Activated CD8-positive, alpha-beta memory T cell treated with anti-CD3 and anti-CD28 coated beads, Interleukin-2, amount 50 U/mL, for 1 hour (primary cell): ENCODE measurements around the gene TSPAN15.

Source experiments
- DNase-seq: peaks from one replicate; pipeline ENCODE4 v3.0.0-alpha.2; 2020; ENCODE audit errors: extremely low read depth

Gene TSPAN15

GRCh38 chr10:69417542-69417941, 33.7 kb upstream of the TSPAN15 start:
- no peak for DNase-seq

GRCh38 chr10:69418052-69418752, 33.1 kb upstream of the TSPAN15 start:
- DNase-seq, result no peak

- DNase-seq, result no peak
These were observed 32.0 kb upstream of the TSPAN15 start for GRCh38 chr10:69419096-69419743.

GRCh38 chr10:69419744-69420126, 31.5 kb upstream of the TSPAN15 start:
- DNase-seq, result no peak

DNA sequence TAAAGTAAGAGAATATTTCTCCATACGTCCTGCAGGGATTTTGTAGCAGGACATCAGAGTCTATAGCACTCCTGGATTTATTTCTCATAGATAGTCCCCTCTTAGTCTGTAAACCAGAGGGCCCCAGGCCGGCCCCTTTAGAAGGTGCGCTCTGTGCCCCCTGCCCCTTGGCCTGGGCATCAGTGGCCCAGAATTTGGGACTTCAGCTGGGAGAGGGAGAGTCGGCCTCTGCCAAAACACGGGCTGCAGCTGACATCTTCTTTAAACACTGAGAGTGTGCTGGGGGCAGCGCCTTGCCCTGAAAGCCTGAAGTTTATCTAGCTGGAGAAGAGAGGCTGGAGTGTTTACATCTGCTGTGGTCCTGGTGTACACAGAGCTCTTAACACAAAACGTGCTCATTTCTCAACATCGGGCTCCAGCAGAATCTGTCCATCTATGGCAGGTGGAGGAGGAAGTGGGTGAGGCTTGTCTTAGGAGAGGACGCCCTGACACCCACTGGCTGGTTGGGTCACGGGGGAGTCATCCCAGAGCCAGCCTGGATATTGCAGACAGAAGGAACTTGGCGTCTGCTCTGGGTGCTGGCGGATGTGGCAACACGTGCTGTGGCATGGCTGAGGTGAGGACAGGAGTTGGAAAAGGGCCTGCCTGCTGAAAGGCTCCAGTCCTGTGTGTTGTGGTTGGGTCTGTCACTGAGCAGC, 29.5 kb upstream of the TSPAN15 start:
- no peak for DNase-seq

GRCh38 chr10:69422676-69423075, 28.6 kb upstream of the TSPAN15 start:
- DNase-seq, result no peak

- DNase-seq, result no peak
These were observed 26.2 kb upstream of the TSPAN15 start for GRCh38 chr10:69425041-69425440.

DNA sequence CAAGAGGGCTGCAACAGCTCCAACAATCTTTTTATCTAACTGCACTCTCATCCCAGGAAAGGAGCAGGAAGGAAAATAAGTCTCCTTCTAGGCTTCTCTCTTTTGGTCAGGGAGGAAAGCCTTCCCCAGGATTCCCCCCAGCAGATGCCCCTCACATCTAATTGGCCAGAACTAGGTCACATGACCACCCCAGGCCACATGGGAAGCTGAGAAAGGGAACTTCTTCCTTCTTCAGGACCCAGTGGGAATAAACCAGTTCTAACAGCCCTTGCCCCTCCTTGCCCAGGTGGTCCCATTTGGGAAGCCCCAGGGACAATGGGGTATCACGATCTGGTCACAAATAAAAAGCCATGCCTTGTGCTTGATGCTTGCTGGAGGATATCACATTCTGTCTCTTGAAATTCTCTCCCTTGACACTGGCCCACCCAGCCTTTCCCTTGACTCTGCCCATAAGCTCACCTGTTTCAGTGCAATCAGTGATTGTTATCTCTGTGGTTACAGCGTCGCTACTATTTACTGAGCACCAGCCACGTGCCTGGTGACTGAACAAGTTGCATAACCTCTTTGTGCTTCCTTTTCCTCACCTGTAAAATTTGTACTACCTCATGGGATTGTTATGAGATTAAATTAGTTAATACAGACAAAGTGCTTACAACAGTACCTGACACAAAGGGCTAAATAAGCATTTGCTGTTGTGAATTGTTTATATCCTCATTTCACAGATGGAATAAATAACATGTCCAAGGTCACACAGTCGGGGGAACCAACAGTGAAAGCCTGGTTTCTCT, 25.6 kb upstream of the TSPAN15 start:
- no peak for DNase-seq

- no peak for DNase-seq
These were observed 24.9 kb upstream of the TSPAN15 start for GRCh38 chr10:69426376-69426727.

GRCh38 chr10:69428165-69428564, 23.1 kb upstream of the TSPAN15 start:
- no peak for DNase-seq

GRCh38 chr10:69434169-69434568, 17.1 kb upstream of the TSPAN15 start:
- no peak for DNase-seq

GRCh38 chr10:69434926-69435325, 16.3 kb upstream of the TSPAN15 start:
- no peak for DNase-seq

DNA sequence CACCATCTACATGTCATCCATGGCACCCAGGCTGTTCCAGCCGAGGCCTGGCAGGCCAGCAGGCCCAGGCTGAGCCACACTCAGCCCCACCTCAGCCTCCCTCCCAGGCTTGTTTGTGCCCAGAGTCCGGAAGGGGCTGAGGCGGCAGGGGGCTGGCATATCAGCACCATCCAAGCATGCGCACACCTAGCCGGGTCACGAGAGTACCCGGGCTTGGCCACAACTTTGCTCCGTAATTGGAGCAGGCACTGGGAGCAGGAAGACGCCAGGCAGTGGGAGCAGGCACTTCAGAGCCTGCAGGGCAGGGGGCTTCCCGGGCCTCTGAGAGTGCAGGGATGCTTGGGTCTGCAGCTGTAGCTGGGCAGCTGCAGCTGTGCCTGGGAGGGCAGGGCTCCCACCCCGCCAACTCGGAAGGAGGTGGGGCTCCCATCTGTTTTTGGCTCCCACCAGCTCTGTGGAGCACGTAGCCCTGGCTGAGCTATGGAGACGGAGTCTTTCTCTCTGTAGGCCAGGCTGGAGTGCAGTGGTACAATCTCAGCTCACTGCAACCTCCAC, 15.2 kb upstream of the TSPAN15 start:
- no peak for DNase-seq

- DNase-seq, result no peak
These were observed 13.7 kb upstream of the TSPAN15 start for GRCh38 chr10:69437321-69438259.

DNA sequence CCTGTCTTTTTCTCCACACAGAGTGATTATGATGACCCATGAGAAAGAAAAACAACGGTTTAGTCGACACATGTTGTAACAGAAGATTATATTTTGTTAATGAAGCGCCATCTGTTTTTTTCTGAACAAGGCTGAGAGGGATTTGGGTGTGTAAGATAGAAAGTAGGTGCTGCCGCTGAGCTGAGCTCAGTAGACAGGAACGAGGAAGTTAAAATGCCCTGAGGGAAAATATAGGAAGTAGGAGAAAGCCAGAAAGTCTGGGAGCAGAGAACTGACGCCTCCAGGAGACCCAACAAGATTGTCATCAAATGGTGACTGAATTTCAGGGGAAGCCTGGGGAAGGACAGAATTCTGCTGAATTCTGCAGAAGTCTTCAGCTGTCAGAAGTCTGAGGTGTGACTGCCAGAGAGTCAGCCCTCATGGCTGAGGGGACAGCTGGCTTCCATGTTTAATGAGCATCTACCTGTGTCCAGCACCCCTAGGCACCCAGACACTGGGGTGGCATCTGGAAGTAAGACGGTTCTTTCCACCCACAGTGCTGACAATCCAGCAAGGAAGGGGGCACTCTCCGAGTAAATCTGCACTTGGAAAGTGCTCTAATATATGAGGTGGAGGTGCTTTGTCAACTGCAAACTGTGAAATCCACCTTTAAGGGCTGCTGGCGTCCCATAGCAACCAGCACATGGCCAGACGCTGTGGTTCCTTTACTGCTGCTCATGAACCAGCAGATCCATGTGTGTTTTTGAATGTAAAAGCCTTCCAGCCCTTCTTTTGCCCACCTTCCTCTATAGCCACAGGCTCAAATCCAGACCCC, 12.5 kb upstream of the TSPAN15 start:
- no peak for DNase-seq

GRCh38 chr10:69439350-69439739, 11.9 kb upstream of the TSPAN15 start:
- DNase-seq, result no peak

- DNase-seq, result no peak
These were observed 11.3 kb upstream of the TSPAN15 start for GRCh38 chr10:69439813-69440506.

DNA sequence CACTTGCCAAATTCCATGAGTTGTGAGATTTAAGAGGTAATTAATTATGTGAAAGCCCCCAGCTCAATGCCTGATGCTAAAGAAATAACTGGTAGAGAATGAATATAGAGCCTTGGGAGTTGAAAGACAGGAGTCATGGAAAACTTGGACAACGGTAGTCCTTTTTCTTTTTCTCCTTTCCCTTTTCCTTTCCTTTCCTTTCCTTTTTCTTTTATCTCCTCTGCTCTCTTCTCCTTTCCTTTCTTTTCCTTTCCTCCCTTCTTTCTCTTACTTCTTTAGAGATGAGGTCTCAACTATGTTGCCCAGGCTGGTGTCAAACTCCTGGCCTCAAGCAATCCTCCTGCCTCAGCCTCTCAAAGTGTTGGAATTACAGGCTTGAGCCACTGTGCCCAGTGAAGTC, 7.9 kb upstream of the TSPAN15 start:
- DNase-seq, result no peak

DNA sequence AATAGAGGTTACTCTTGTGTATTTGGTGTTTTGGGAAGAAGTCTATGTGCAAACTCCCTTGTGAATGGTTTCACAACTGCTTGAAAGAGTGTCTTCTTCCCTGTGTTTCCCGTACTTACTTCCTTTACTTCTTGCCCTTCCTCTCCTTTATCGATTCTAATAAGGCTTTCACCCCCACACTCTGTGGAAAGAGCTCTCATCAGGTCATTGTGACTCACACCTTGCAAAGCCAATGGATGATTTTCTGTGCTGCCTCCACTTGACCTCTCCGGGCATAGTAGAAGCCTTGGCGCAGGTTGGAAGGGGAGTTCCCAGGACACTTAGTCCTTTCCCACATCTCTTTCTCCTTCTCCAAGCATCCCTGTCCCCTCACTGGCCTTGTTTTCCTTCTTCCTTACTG, 6.2 kb upstream of the TSPAN15 start:
- no peak for DNase-seq

GRCh38 chr10:69446229-69446628, 5.0 kb upstream of the TSPAN15 start:
- no peak for DNase-seq
